Right lobe of liver (tissue), 6 donors: ENCODE data around the gene CDH4. TPM values are rescaled to one million over a fixed set of nuclear protein-coding genes. Genes with fewer than 3 reads are reported as not detected.
A peak's percentile ranks its signal among the peaks of the same experiment; 100 is the strongest.

Source experiments
- ATAC-seq, 4 donors: fragments of 200-7000 bp; cut with Tn5 transposase; one replicate each; pipeline ENCODE4 v1.9.1; 2020; ENCODE audit warnings: mild to moderate bottlenecking in 4 of 4, moderate library complexity in 4 of 4
- DNase-seq, 3 donors: peaks; one replicate each; pipeline ENCODE4 v3.0.0-alpha.2; 2020
- H3K27ac ChIP-seq, 3 donors: fragments of 200-600 bp; one replicate each; pipeline ENCODE4 v1.8.0; 2022
- H3K27me3 ChIP-seq, 2 donors: fragments of 200-600 bp; one replicate each; pipeline ENCODE4 v1.8.0; 2022
- H3K36me3 ChIP-seq, 4 donors: fragments of 200-600 bp; sonication (generic) in 1 of 4; one replicate each; pipeline versions ENCODE4 v1.5.1 to v1.8.0; 2017 to 2022; ENCODE audit warnings: control low read depth in 1 of 4
- H3K4me1 ChIP-seq, 4 donors: fragments of 200-600 bp; sonication (generic) in 1 of 4; one replicate each; pipeline versions ENCODE4 v1.5.1 to v1.8.0; 2017 to 2022; ENCODE audit warnings: control low read depth in 1 of 4
- H3K4me3 ChIP-seq, 3 donors: fragments of 200-600 bp; one replicate each; pipeline ENCODE4 v1.8.0; 2022
- H3K9me3 ChIP-seq, 4 donors: fragments of 200-600 bp; sonication (generic) in 1 of 4; one replicate each; pipeline versions ENCODE4 v1.5.1 to v1.8.0; 2017 to 2022; ENCODE audit warnings: control low read depth in 1 of 4
- CTCF ChIP-seq, 4 donors: fragments of 200-600 bp in 3 of 4; fragments of 450-650 bp in 1 of 4; IDR thresholded peaks; one replicate each; pipeline versions ENCODE4 v1.5.1 to v1.8.0; 2016 to 2022; ENCODE audit warnings: antibody characterized with exemption in 4 of 4, mild to moderate bottlenecking in 2 of 4
- POLR2A ChIP-seq: fragments of 450-650 bp; IDR thresholded peaks from one replicate; pipeline ENCODE4 v1.6.1; 2017; ENCODE audit warnings: antibody characterized with exemption, mild to moderate bottlenecking
- WGBS: methylation state at CpG from one replicate; pipeline ENCODE4 v1.1.6; 2018; ENCODE audit warnings: low coverage, low lambda C conversion rate; ENCODE audit not compliant: insufficient coverage; ENCODE audit errors: missing lambda C conversion rate; 5-methylcytosine and 5-hydroxymethylcytosine counted together
- intact Hi-C, 2 donors: fragments of 100-400 bp; cut with DNase I; formaldehyde crosslinking; loops; one replicate each; pipeline versions ENCODE4 v1.11.2 to v1.14.1; 2022
- total RNA-seq, 6 experiments: library from RNA; depleted of rRNA in 2 of 6; stranded (reverse); fragments of >200 nt in 2 of 6; fragmentation: NEBNext Ultra II Directional in 3 of 6; extraction: Animal tissue kit (Norgen Biotek cat#: 25700) in 3 of 6; gene quantifications; one replicate each; pipeline versions ENCODE4 v1.1.0 to v1.2.4, GENCODE V29; 2016 to 2023
- donor health status: DM: no; HTN: yes; CAD: no.
- donor health status: DM: no; HTN: no; CAD: no.
- donor health status: DM: no; HTN: no; CAD: no.
- donor health status: DM: no; HTN: yes; CAD: no.
- donor health status: DM: no; HTN: yes; CAD: no.

Gene CDH4
- total RNA-seq, 6 experiments from 2014 or later, result 0.02 to 0.14 (median 0.09) TPM; not detected in 3

GRCh38 chr20:61583356-61583755 is 331.3 kb downstream of the CDH4 start:
- Histone ChIP-seq H3K27me3 (no peaks in the 10 kb centered on the region), H3K27ac (no peak overlapping the region), H3K9me3 (no peaks in the 10 kb centered on the region), H3K4me3 (no peak overlapping the region), H3K4me1 (no peaks in the 10 kb centered on the region), H3K36me3 (no peaks in the 10 kb centered on the region)
- TF ChIP-seq POLR2A (no peak), CTCF (IDR thresholded peaks at IDR 0.05) (no peak)
- intact Hi-C loops, result no loop called here
- 48% methylated on average over 3 of the region's 9 CpGs for WGBS
- ATAC-seq (no peak), DNase-seq (no peak)

DNA sequence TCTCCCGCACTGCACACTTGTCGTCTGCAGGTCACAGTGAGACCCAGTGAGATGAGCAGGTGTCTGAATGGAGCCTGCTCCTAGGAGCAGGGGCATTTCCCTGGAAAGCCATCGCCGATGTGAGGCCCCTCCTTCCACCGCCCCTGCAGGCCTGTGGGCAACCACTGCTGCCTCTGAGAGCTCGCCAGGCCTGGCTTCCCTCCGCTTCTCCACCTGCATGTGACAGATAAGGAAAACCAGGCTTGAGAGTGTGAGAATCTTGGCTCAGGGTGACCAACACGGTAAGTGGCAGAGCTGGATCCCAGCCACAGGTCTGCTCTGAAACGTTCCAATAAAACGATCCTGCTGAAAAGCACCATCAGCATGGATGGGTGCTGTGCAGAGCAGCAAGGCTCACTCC is 332.8 kb downstream of the CDH4 start:
- ATAC-seq, result no peak
- Histone ChIP-seq H3K27me3 (no peaks in the 10 kb centered on the region), H3K27ac (no peak overlapping the region), H3K36me3 (no peaks in the 10 kb centered on the region), H3K4me3 (no peak overlapping the region), H3K9me3 (no peaks in the 10 kb centered on the region), H3K4me1 (no peaks in the 10 kb centered on the region)
- 20% methylated on average over 5 of the region's 10 CpGs for WGBS
- DNase-seq, result no peak
- TF ChIP-seq POLR2A (no peak), CTCF (IDR thresholded peaks at IDR 0.05) (no peak)
- intact Hi-C loops, result no loop called here

GRCh38 chr20:61585764-61586163 is 333.7 kb downstream of the CDH4 start:
- no peaks in the 10 kb centered on the region for H3K4me1 ChIP-seq
- H3K36me3 ChIP-seq, result no peaks in the 10 kb centered on the region
- no peaks in the 10 kb centered on the region for H3K27me3 ChIP-seq
- DNase-seq (no peak), ATAC-seq (no peak)
- H3K27ac ChIP-seq, result no peak overlapping the region
- intact Hi-C loops, result no loop called here
- TF ChIP-seq POLR2A, result no peak
- no peak for TF ChIP-seq CTCF (IDR thresholded peaks at IDR 0.05)
- H3K9me3 ChIP-seq, result no peaks in the 10 kb centered on the region
- no peak overlapping the region for H3K4me3 ChIP-seq
- whole genome bisulfite sequencing, result 96% methylated on average over 2 of the region's 2 CpGs

GRCh38 chr20:61587036-61587435 is 335.0 kb downstream of the CDH4 start:
- TF ChIP-seq CTCF (IDR thresholded peaks at IDR 0.05) (no peak), POLR2A (no peak)
- DNase-seq, result peak in 1 of 3 donors; percentile 25
- ATAC-seq, result no peak
- Histone ChIP-seq H3K27ac (no peak overlapping the region), H3K4me3 (no peak overlapping the region), H3K36me3 (no peaks in the 10 kb centered on the region), H3K4me1 (no peaks in the 10 kb centered on the region), H3K27me3 (no peaks in the 10 kb centered on the region), H3K9me3 (no peaks in the 10 kb centered on the region)
- 28% methylated on average over 4 of the region's 7 CpGs for WGBS
- intact Hi-C loops, result no loop called here

DNA sequence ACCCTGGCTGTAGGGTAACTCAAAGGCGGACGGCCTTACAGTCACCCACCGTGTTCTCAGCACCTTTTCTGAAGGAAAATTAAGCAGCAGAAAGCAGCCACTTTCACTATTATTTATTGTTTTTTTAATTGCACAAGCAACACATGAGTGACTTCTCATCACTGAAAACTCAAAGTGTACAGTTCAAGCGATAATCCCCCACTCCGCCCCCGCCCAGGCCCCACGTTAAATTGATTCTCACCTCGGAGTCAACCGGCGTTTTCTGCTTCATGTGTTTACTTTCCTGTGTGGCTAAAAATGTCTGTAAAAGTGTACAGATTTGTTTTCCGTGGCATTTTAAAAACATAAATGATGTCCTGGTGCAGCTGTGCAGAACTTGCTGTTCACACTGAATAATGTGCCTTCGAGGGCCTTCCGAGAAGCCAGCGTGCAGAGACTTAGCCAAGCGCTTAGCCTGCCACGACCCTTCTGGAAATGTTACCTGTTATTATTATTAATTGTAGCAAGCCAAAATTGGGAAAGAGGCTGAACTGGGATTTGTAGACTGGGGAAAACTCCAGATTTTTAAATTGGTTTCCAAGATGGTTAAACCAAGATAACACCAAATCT is 335.7 kb downstream of the CDH4 start:
- intact Hi-C loops, result no loop called here
- no peak for ATAC-seq
- TF ChIP-seq POLR2A (no peak), CTCF (IDR thresholded peaks at IDR 0.05) (no peak)
- Histone ChIP-seq H3K27me3 (no peaks in the 10 kb centered on the region), H3K36me3 (no peaks in the 10 kb centered on the region), H3K4me1 (no peaks in the 10 kb centered on the region), H3K9me3 (no peaks in the 10 kb centered on the region), H3K27ac (no peak overlapping the region), H3K4me3 (no peak overlapping the region)
- WGBS, result 78% methylated on average over 14 of the region's 16 CpGs
- no peak for DNase-seq
